A673 (cell line): ENCODE results near the gene MAP4K4. TPM values are rescaled to one million over a fixed set of nuclear protein-coding genes. Genes with fewer than 3 reads are reported as not detected.
A peak's percentile ranks its signal among the peaks of the same experiment; 100 is the strongest.

Experiments
- BruUV-seq: library from RNA; stranded (reverse); fragments of 400-500 nt; replicated peaks from 2 replicates; lab custom pipeline; 2021; lab: Mats Ljungman, UMichigan
- CTCF ChIA-PET: fragments of 300-600 bp; sonication (Branson Sonifier 250); formaldehyde crosslinking; loops from one replicate; lab custom pipeline; 2022; ENCODE audit warnings: antibody characterized with exemption; lab: Charles Lee
- POLR2A ChIA-PET: fragments of 300-600 bp; sonication (Branson Sonifier 250); formaldehyde crosslinking; loops from one replicate; lab custom pipeline; 2022; ENCODE audit warnings: antibody characterized with exemption; ENCODE audit not compliant: low non-redundant PET; lab: Charles Lee
- DNase-seq: peaks from one replicate; pipeline ENCODE4 v3.0.0-alpha.2; 2015; ENCODE audit warnings: low spot score
- H3K27ac ChIP-seq: fragments of 200-600 bp; sonication (generic); 2 replicates; pipeline ENCODE4 v1.5.1; 2016; ENCODE audit warnings: mixed run types, low read depth, mild to moderate bottlenecking, mixed read lengths, antibody characterized with exemption, low read length; ENCODE audit not compliant: poor library complexity, severe bottlenecking
- H3K27me3 ChIP-seq: fragments of 200-600 bp; sonication (generic); replicated peaks from 2 replicates; pipeline ENCODE4 v1.6.1; 2017; ENCODE audit warnings: mixed run types, low read depth, mild to moderate bottlenecking, mixed read lengths, antibody characterized with exemption, low read length; ENCODE audit not compliant: insufficient read depth, poor library complexity
- H3K36me3 ChIP-seq: fragments of 200-600 bp; sonication (generic); 2 replicates; pipeline ENCODE4 v1.6.1; 2016; ENCODE audit warnings: mixed run types, mild to moderate bottlenecking, mixed read lengths, antibody characterized with exemption, low read length; ENCODE audit not compliant: insufficient read depth, poor library complexity, severe bottlenecking
- H3K4me1 ChIP-seq: fragments of 200-600 bp; sonication (generic); 2 replicates; pipeline ENCODE4 v1.6.1; 2017; ENCODE audit warnings: mixed run types, mild to moderate bottlenecking, mixed read lengths, antibody characterized with exemption, low read length; ENCODE audit not compliant: insufficient read depth, poor library complexity, severe bottlenecking
- H3K4me3 ChIP-seq: fragments of 200-600 bp; sonication (generic); 2 replicates; pipeline ENCODE4 v1.5.1; 2016; ENCODE audit warnings: low read depth, mixed run types, mild to moderate bottlenecking, mixed read lengths, low read length; ENCODE audit not compliant: poor library complexity, severe bottlenecking
- H3K9me3 ChIP-seq: fragments of 200-600 bp; sonication (generic); 2 replicates; pipeline ENCODE4 v1.6.1; 2016; ENCODE audit warnings: mixed run types, low read depth, mild to moderate bottlenecking, mixed read lengths, antibody characterized with exemption, low read length; ENCODE audit not compliant: poor library complexity, severe bottlenecking
- CTCF ChIP-seq: fragments of 300-800, 200-600 bp; sonication (generic); conservative IDR thresholded peaks from 2 replicates; pipeline ENCODE4 v1.5.1; 2017; ENCODE audit warnings: low read depth, mild to moderate bottlenecking, antibody characterized with exemption, low read length, moderate library complexity, mixed read lengths
- EZH2 ChIP-seq: fragments of 200-600 bp; sonication (generic); IDR thresholded peaks from 2 replicates; pipeline ENCODE4 v1.6.1; 2017; ENCODE audit warnings: borderline replicate concordance, low read depth, mild to moderate bottlenecking, mixed read lengths, antibody characterized with exemption, low read length; ENCODE audit not compliant: poor library complexity, severe bottlenecking
- intact Hi-C: fragments of 100-400 bp; cut with micrococcal nuclease; formaldehyde crosslinking; loops from one replicate; pipeline ENCODE4 v1.10.0; 2022; ENCODE audit not compliant: unreplicated experiment
- total RNA-seq: library from RNA; stranded (reverse); gene quantifications from 2 replicates; pipeline ENCODE4 v1.2.3, GENCODE V29; 2021

MAP4K4 gene
- total RNA-seq, 1 experiment from 2014 or later = 157 TPM

GRCh38 chr2:101724125-101724474 lies 26.6 kb downstream of the MAP4K4 start:
- H3K4me3 ChIP-seq = no peak overlapping the region
- no peaks in the 10 kb centered on the region for H3K9me3 ChIP-seq
- no TSS peak for BruUV-seq
- no peaks in the 10 kb centered on the region for H3K27me3 ChIP-seq
- H3K4me1 ChIP-seq = peaks cover 2% of the 10 kb centered on the region
- DNase-seq = no peak
- POLR2A ChIA-PET = no interaction called here
- intact Hi-C loops = no loop called here
- TF ChIP-seq EZH2 = no peak
- no peak for TF ChIP-seq CTCF
- no peak overlapping the region for H3K27ac ChIP-seq
- no peaks in the 10 kb centered on the region for H3K36me3 ChIP-seq
- CTCF ChIA-PET = no interaction called here

- H3K4me3 ChIP-seq = no peak overlapping the region
- TF ChIP-seq CTCF (no peak), EZH2 (no peak)
- POLR2A ChIA-PET = no interaction called here
- intact Hi-C loops = no loop called here
- CTCF ChIA-PET = no interaction called here
- BruUV-seq = no TSS peak
- H3K27ac ChIP-seq = no peak overlapping the region
- no peaks in the 10 kb centered on the region for H3K36me3 ChIP-seq
- no peaks in the 10 kb centered on the region for H3K9me3 ChIP-seq
- no peaks in the 10 kb centered on the region for H3K27me3 ChIP-seq
- DNase-seq = no peak
- no peaks in the 10 kb centered on the region for H3K4me1 ChIP-seq
Observed at GRCh38 chr2:101725038-101725437, 27.5 kb downstream of the MAP4K4 start.

- no TSS peak for BruUV-seq
Observed at GRCh38 chr2:101725515-101726192, 28.1 kb downstream of the MAP4K4 start.

More at GRCh38 chr2:101725515-101726192, 28.1 kb downstream of the MAP4K4 start:
- Histone ChIP-seq H3K9me3 (no peaks in the 10 kb centered on the region), H3K4me3 (no peak overlapping the region), H3K27ac (no peak overlapping the region), H3K4me1 (no peaks in the 10 kb centered on the region), H3K27me3 (no peaks in the 10 kb centered on the region), H3K36me3 (no peaks in the 10 kb centered on the region)
- DNase-seq = no peak
- no peak for TF ChIP-seq EZH2
- peak; percentile 47 for TF ChIP-seq CTCF
- intact Hi-C loops = no loop called here
- CTCF ChIA-PET = no interaction called here
- POLR2A ChIA-PET = no interaction called here
